ENCODE measurements around the gene LYSMD2. TPM values are rescaled to one million over a fixed set of nuclear protein-coding genes. Genes with fewer than 3 reads are reported as not detected.

Gene LYSMD2
- polyA plus RNA-seq, 2 of the 4 experiments (the other 2 are of a cell fraction) = 18.3 to 29.2 TPM

DNA sequence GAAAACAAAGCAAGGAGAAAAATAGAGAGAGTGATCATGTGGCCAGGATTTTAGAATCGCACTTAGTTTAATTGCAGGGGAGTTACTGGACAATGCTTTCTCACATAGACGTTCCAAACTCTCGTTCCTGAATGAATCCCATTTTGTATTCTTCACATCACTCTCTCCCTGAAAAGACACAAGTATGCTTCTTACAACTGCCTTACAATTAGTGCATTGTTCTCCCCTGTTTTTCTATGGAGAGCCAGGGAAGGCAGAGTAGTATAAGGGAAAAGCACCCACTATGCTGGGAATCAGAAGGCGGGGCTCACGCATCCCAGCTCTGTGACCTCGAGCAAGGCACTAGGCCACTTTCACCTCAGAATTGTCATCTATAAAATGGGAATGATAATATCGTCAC is 28.3 kb upstream of the LYSMD2 start:
- POLR2A ChIA-PET = interaction anchor here (1.0 kb wide), 1 partner anchor 29 kb away, joined by 3 read pairs; the partner anchor contains the start of gene LYSMD2
- WGBS (ENCODE audit: missing lambda C conversion rate) = 77% methylated on average over 7 of the region's 7 CpGs
- CTCF ChIA-PET = interaction anchor here (0.6 to 22.4 kb wide), 4 partner anchors 9 to 1316 kb away, joined by 3 to 597 read pairs (median 44); no protein-coding TSS in a partner anchor
- H3K4me1 ChIP-seq = no peaks in the 10 kb centered on the region
- ATAC-seq = no peak
- no peak overlapping the region for H3K4me2 ChIP-seq
- no peak overlapping the region for H3K27ac ChIP-seq
- FAIRE-seq = no peak
- H3K9me3 ChIP-seq = no peaks in the 10 kb centered on the region
- DNase-seq (ENCODE audit: low read depth in 1 of 2, low spot score in 1 of 2) = no peak
- TF ChIP-seq RARB (CRISPR knock-in tag; IDR thresholded peaks at IDR 0.05) (no peak), HOXB5 (CRISPR knock-in tag; IDR thresholded peaks at IDR 0.05) (no peak), TFCP2L1 (CRISPR knock-in tag; IDR thresholded peaks at IDR 0.05) (no peak)
- H3K4me3 ChIP-seq = no peak overlapping the region

DNA sequence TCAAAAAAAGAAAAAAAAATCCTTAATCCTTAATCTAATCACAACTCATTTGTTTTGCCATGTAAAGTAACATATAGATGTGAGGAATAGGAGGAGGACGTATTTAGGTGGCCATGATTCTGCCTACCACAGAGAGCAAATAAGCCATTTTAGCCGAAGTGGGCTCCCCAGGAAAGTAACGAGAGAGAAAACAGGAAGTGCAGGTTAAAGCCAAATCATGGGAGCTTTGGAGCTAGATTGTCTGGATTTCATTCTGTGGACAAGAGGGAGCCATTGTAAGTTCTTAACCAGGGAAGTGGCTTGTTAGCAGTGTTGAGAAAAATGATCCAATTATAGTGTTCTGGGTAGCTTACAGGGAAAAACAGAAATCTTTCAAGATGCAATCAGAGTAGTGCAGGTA is 23.4 kb upstream of the LYSMD2 start:
- TF ChIP-seq HOXB5 (CRISPR knock-in tag; IDR thresholded peaks at IDR 0.05) (no peak), ZC3H11A (IDR thresholded peaks at IDR 0.05) (no peak), NFE2L2 (conservative IDR thresholded peaks at IDR 0.05; ENCODE audit: low read length) (no peak), HOXB13 (CRISPR knock-in tag; IDR thresholded peaks at IDR 0.05; ENCODE audit: low read depth) (no peak), NPAS2 (CRISPR knock-in tag; IDR thresholded peaks at IDR 0.05; ENCODE audit: borderline replicate concordance) (no peak), SREBF2 (IDR thresholded peaks at IDR 0.05) (no peak), FOSL2 (IDR thresholded peaks at IDR 0.05) (no peak), FOSL2 (CRISPR knock-in tag; IDR thresholded peaks at IDR 0.05) (no peak), ESRRA (IDR thresholded peaks at IDR 0.05; ENCODE audit: borderline replicate concordance, low read length) (no peak)
- TF ChIP-seq, protein P1, sequence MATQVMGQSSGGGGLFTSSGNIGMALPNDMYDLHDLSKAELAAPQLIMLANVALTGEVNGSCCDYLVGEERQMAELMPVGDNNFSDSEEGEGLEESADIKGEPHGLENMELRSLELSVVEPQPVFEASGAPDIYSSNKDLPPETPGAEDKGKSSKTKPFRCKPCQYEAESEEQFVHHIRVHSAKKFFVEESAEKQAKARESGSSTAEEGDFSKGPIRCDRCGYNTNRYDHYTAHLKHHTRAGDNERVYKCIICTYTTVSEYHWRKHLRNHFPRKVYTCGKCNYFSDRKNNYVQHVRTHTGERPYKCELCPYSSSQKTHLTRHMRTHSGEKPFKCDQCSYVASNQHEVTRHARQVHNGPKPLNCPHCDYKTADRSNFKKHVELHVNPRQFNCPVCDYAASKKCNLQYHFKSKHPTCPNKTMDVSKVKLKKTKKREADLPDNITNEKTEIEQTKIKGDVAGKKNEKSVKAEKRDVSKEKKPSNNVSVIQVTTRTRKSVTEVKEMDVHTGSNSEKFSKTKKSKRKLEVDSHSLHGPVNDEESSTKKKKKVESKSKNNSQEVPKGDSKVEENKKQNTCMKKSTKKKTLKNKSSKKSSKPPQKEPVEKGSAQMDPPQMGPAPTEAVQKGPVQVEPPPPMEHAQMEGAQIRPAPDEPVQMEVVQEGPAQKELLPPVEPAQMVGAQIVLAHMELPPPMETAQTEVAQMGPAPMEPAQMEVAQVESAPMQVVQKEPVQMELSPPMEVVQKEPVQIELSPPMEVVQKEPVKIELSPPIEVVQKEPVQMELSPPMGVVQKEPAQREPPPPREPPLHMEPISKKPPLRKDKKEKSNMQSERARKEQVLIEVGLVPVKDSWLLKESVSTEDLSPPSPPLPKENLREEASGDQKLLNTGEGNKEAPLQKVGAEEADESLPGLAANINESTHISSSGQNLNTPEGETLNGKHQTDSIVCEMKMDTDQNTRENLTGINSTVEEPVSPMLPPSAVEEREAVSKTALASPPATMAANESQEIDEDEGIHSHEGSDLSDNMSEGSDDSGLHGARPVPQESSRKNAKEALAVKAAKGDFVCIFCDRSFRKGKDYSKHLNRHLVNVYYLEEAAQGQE (IDR thresholded peaks at IDR 0.05) = no peak
- TF ChIP-seq, protein P2, sequence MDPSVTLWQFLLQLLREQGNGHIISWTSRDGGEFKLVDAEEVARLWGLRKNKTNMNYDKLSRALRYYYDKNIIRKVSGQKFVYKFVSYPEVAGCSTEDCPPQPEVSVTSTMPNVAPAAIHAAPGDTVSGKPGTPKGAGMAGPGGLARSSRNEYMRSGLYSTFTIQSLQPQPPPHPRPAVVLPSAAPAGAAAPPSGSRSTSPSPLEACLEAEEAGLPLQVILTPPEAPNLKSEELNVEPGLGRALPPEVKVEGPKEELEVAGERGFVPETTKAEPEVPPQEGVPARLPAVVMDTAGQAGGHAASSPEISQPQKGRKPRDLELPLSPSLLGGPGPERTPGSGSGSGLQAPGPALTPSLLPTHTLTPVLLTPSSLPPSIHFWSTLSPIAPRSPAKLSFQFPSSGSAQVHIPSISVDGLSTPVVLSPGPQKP (IDR thresholded peaks at IDR 0.05; ENCODE audit: low read depth, low read length) = no peak
- TF ChIP-seq, protein P3, sequence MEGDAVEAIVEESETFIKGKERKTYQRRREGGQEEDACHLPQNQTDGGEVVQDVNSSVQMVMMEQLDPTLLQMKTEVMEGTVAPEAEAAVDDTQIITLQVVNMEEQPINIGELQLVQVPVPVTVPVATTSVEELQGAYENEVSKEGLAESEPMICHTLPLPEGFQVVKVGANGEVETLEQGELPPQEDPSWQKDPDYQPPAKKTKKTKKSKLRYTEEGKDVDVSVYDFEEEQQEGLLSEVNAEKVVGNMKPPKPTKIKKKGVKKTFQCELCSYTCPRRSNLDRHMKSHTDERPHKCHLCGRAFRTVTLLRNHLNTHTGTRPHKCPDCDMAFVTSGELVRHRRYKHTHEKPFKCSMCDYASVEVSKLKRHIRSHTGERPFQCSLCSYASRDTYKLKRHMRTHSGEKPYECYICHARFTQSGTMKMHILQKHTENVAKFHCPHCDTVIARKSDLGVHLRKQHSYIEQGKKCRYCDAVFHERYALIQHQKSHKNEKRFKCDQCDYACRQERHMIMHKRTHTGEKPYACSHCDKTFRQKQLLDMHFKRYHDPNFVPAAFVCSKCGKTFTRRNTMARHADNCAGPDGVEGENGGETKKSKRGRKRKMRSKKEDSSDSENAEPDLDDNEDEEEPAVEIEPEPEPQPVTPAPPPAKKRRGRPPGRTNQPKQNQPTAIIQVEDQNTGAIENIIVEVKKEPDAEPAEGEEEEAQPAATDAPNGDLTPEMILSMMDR (IDR thresholded peaks at IDR 0.05) = no peak
- no peak overlapping the region for H3K27ac ChIP-seq
- H3K4me3 ChIP-seq = no peak overlapping the region
- no peak for FAIRE-seq
- no peak overlapping the region for H3K4me2 ChIP-seq
- ATAC-seq = no peak
- ChIA-PET POLR2A (no interaction called here), CTCF (interaction anchor here (0.9 to 16.6 kb wide), 3 partner anchors 8 to 111 kb away, joined by 4 to 193 read pairs (median 7); no protein-coding TSS in a partner anchor)
- WGBS (ENCODE audit: missing lambda C conversion rate) = 54% methylated on average over 3 of the region's 3 CpGs
- no peaks in the 10 kb centered on the region for H3K4me1 ChIP-seq
- no peaks in the 10 kb centered on the region for H3K9me3 ChIP-seq
- no peak for DNase-seq (ENCODE audit: low read depth in 1 of 2, low spot score in 1 of 2)

DNA sequence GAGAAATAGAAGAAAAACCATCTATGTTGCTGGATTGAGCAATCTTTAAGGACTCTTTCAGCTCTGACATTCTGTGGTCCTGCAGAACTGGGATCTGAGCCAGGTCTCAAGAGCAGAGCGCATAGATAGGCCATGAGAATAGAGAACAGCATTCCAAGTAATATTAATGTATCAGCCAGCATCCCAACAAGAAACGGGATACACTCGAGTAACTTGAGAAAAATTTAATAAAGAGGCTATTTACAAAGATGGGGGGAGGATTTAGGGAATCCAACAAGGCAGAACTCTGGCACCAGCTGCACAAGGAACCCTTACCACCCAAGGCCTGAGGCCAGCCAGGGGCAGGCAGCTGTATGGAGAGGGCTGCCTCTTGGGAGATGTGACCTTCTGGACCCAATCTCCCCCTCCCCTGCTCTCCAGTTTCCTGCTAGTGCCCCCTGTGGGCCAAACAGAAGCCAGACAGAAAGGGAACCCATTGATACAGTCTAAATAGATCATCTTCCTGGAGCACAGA is 22.2 kb upstream of the LYSMD2 start:
- ATAC-seq (peak in 1 of 2 experiments; percentile 63; a peak in 3 of 6 replicates), DNase-seq (ENCODE audit: low read depth in 1 of 2, low spot score in 1 of 2) (no peak), FAIRE-seq (no peak)
- POLR2A ChIA-PET = no interaction called here
- 30% methylated on average over 3 of the region's 3 CpGs for WGBS (ENCODE audit: missing lambda C conversion rate)
- H3K4me2 ChIP-seq = no peak overlapping the region
- no peaks in the 10 kb centered on the region for H3K9me3 ChIP-seq
- CTCF ChIA-PET = interaction anchor here (16.6 kb wide), 1 partner anchor 14 kb away, joined by 193 read pairs; no protein-coding TSS in a partner anchor
- H3K27ac ChIP-seq = no peak overlapping the region
- no peaks in the 10 kb centered on the region for H3K4me1 ChIP-seq
- TF ChIP-seq NPAS2 (CRISPR knock-in tag; IDR thresholded peaks at IDR 0.05; ENCODE audit: borderline replicate concordance) = no peak
- TF ChIP-seq ZNF302 (CRISPR knock-in tag; IDR thresholded peaks at IDR 0.05) = no peak
- peak; percentile 31 to 33; a peak in 2 of 4 replicates for TF ChIP-seq CEBPB (IDR thresholded peaks at IDR 0.05)
- peak in 1 of 2 experiments; percentile 32; a peak in 1 of 5 replicates for TF ChIP-seq RAD21 (conservative IDR thresholded peaks at IDR 0.05 in 1 of 2, IDR thresholded peaks at IDR 0.05 in 1 of 2)
- TF ChIP-seq, protein P4, sequence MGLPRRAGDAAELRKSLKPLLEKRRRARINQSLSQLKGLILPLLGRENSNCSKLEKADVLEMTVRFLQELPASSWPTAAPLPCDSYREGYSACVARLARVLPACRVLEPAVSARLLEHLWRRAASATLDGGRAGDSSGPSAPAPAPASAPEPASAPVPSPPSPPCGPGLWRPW (IDR thresholded peaks at IDR 0.05) = no peak
- no peak overlapping the region for H3K4me3 ChIP-seq
